Activated CD4-positive, CD25-positive, alpha-beta regulatory T cell treated with anti-CD3 and anti-CD28 coated beads, Interleukin-2, amount 50 U/mL, for 16 hours (primary cell): Measurements from ENCODE around the gene PRSS21.

Experiments
- DNase-seq: peaks from one replicate; pipeline ENCODE4 v3.0.0-alpha.2; 2020; ENCODE audit warnings: low read depth, low spot score

PRSS21 gene

GRCh38 chr16:2779978-2780898 is 36.8 kb upstream of the PRSS21 start:
- DNase-seq: no peak

GRCh38 chr16:2782583-2783351 is 34.3 kb upstream of the PRSS21 start:
- DNase-seq: no peak

GRCh38 chr16:2783581-2784357 is 33.3 kb upstream of the PRSS21 start:
- DNase-seq: no peak

DNA sequence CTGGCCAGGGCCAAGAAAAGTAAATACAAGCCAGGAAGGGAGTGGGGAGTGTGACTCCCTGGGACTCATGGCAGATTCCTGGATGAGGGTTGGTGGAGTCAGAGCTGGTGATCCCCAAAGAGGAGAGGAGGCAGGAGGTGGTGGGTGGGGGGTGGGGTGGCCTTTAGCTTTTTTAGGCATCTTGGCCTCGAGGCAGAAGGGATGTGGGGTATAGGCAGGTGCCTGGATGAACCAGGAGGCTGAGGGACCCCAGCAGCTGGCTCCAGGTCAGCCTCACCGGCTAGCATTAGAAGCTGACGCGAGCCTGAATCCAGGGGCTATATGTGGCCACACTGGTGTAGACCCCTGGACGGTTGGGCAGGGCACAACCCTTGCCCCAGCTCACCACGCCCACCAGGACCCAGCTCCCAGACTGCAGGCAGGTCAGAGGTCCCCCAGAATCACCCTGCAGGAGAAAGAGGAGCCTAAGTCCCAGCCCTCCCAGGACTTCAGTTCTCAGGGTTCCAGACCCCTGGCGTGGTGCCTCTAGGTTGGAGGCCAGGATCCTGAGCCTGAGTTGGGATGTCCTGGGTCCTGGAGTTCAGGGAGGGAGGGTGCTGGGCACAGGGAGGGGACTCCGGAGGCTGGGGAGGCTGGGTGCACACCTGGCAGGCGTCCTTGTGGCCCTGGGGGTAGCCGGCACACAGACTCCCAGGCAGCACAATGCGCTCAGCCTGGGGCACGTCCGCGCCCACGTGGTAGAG is 32.5 kb upstream of the PRSS21 start:
- no peak for DNase-seq

DNA sequence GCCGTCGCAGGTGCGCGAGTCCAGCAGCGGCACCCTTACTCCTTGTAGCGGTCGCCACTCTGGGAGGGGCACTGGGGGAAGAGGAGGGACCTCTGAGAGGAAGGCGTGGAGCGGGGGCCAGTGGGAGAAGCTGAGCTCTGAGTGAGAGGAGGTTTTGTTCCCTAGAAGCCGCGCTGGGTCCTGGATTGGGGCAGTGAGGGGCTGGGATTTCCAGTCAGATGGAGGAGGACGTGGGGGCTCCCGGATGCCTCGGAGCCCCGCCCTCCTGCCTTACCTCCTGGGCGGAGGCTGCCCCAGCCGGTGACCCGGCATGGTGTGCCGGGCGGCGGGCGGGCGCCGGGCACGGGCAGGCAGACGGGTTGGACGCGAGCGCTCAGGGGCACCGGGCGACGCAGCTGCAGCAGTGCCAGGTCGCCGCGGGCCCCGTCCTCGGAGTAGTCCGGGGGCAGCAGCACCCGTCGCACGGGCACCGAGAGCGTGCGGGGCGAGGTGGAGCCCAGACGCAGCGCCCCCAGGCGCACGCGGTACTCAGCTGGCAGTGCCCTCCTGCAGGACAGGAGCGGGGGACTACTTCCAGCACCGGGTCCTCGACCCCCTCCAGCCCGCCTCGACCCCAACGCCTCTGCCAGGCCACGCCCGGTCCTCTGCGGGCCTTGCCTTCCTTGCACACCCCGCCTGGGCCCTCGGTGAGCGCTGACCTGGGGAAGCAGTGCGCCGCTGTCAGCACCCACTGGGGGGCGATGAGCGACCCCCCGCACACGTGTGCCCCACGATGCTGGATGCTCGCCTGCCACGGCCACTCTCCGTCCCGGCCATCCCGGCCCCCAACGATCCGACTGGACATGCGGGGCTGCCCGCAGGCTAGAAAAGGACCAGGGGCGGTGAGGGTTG is 31.7 kb upstream of the PRSS21 start:
- no peak for DNase-seq

DNA sequence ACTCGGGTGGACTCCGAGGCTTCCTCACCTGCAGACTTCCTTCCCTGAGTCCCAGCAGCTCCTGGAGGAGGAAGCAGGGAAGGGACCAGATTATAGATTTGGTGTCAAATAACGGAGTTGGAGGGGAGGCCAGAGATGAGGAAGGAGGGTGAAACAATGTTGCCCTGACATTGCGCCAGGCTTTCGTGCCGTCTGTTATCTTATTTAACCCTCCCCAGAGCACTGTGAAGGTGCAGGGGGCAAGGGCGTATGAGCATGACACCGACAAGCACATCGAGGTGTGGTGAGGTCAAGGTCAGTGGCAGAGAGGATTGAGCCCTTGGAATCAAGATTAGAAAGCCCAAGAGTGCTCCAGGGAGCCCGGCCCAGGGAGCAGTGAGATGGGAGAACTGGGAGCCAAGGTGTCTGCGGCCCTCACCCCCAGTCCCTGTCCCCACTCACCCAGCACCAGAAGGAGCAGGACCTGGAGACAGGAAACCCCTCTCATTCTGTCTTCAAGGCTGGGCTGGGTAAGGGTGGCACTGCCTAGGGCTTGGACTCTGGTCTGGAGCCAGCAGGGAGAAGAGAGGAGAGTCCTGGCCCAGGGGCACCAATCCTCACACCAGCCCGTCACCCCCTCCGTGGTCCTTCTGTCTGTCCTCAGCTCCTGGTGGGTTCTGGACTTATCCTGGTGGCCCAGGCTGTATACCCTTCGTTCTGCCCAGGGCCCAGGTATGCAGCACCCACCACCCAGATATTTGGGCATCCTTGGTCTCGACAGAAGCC is 30.8 kb upstream of the PRSS21 start:
- DNase-seq: no peak

GRCh38 chr16:2786826-2787151 is 30.2 kb upstream of the PRSS21 start:
- DNase-seq: no peak

- no peak for DNase-seq
Measured at GRCh38 chr16:2787406-2787805, 29.6 kb upstream of the PRSS21 start, which contains the start of gene PRSS33. Gene PRSS33, minus strand, starts transcription at chr16:2787560. Its CDS starts 1,013 bp downstream, at chr16:2786547.

- DNase-seq: no peak
Measured at GRCh38 chr16:2787961-2788360, 29.1 kb upstream of the PRSS21 start.

DNA sequence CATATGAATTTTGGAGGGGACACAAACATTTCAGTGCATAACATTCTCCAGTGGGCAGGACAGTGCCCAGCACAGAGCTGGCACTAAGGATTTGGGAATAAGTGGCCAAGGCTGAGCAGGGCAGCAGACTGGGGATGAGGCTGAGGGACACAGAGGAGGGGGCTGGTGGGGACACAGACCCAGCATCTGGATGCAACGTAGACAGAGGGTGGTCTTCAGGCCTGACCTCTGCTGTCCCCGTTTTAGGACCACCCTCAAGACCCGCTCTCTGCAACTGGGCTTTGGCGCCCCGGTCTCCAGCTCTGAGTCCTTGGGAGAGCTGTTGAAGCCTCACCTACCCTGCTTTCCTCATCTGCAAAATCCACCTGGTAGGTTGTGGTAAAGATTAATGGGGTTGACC is 26.4 kb upstream of the PRSS21 start:
- DNase-seq: no peak

- no peak for DNase-seq
Measured at GRCh38 chr16:2791174-2791573, 25.9 kb upstream of the PRSS21 start.

GRCh38 chr16:2792940-2793339 is 24.1 kb upstream of the PRSS21 start:
- DNase-seq: no peak

GRCh38 chr16:2795395-2796143 is 21.5 kb upstream of the PRSS21 start:
- no peak for DNase-seq

DNA sequence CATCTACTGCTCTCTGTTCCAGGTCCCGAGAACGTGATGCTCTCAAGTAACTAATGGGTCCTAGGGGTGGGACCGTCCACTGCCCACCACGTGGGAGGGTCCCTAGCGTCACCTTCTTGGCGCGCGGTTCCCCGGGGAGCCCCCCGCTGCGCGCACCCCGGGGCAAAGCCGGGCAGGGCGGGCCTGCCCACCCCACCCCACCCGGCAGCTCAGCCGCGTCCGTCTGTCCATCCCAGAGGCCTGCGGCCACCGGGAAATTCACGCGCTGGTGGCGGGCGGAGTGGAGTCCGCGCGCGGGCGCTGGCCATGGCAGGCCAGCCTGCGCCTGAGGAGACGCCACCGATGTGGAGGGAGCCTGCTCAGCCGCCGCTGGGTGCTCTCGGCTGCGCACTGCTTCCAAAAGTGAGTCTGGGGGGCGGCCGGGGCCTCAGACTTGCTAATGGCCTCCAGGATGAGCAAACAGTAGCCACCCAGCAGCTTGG is 18.3 kb upstream of the PRSS21 start:
- no peak for DNase-seq

GRCh38 chr16:2799205-2799858 is 17.7 kb upstream of the PRSS21 start:
- DNase-seq: no peak

DNA sequence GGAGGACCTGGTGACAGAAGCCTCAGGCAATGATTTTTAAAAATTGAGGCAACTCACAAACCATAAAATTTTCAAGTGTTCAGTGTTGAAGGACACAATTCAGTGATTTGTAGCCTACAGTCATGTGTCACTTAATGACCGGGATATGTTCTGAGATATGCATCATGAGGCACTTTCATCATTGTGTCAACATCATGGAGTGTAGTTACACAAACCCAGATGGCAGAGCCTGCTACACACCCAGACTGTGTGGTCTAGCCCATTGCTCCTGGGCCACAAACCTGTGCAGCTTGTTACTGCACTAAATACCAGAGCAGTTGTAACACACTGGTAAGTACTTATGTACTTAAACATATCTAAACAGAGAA is 17.2 kb upstream of the PRSS21 start:
- DNase-seq: no peak

GRCh38 chr16:2803545-2804195 is 13.4 kb upstream of the PRSS21 start:
- no peak for DNase-seq

GRCh38 chr16:2804728-2805127 is 12.3 kb upstream of the PRSS21 start:
- no peak for DNase-seq
